Fibroblast of skin of left quadriceps (primary cell): ENCODE measurements around the gene SEC14L5.
"Not testable (repeated sequence)": the region's sequence is repeated elsewhere in the genome, so short reads cannot be mapped to it uniquely, and the experiment has no call there.

Experiments used
- DNase-seq, 2 experiments: peaks; one replicate each; pipeline ENCODE4 v3.0.0-alpha.2; 2013; ENCODE audit warnings: low read depth in 2 of 2

Gene SEC14L5

GRCh38 chr16:4949986-4950385 is 8.1 kb upstream of the SEC14L5 start:
- DNase-seq = no peak

- not testable (repeated sequence) for DNase-seq
Measured at GRCh38 chr16:4951583-4951982, 6.5 kb upstream of the SEC14L5 start.

GRCh38 chr16:4954714-4955113 is 3.4 kb upstream of the SEC14L5 start:
- no peak for DNase-seq

- DNase-seq = no peak
Measured at GRCh38 chr16:4957420-4957719, 760 bp upstream of the SEC14L5 start.

- no peak for DNase-seq
Measured at GRCh38 chr16:4958510-4959438, 644 bp downstream of the SEC14L5 start.

GRCh38 chr16:4960579-4960978 is 2.4 kb downstream of the SEC14L5 start:
- no peak for DNase-seq

- no peak for DNase-seq
Measured at GRCh38 chr16:4962716-4963115, 4.6 kb downstream of the SEC14L5 start.

GRCh38 chr16:4963527-4963926 is 5.4 kb downstream of the SEC14L5 start:
- not testable (repeated sequence) for DNase-seq

GRCh38 chr16:4966736-4967453 is 8.8 kb downstream of the SEC14L5 start:
- DNase-seq = no peak

- DNase-seq = not testable (repeated sequence)
Measured at GRCh38 chr16:4968278-4968677, 10.1 kb downstream of the SEC14L5 start.

- no peak for DNase-seq
Measured at GRCh38 chr16:4968879-4969483, 10.9 kb downstream of the SEC14L5 start.

GRCh38 chr16:4970010-4970409 is 11.9 kb downstream of the SEC14L5 start:
- DNase-seq = no peak

GRCh38 chr16:4972938-4973587 is 14.9 kb downstream of the SEC14L5 start:
- no peak for DNase-seq

GRCh38 chr16:4976079-4976478 is 17.9 kb downstream of the SEC14L5 start:
- DNase-seq = no peak

- DNase-seq = no peak
Measured at GRCh38 chr16:4976611-4977145, 18.5 kb downstream of the SEC14L5 start.

- no peak for DNase-seq
Measured at GRCh38 chr16:4979164-4979563, 21.0 kb downstream of the SEC14L5 start.

GRCh38 chr16:4979736-4980660 is 21.9 kb downstream of the SEC14L5 start:
- DNase-seq = no peak

GRCh38 chr16:4980691-4981090 is 22.6 kb downstream of the SEC14L5 start:
- no peak for DNase-seq

GRCh38 chr16:4981473-4981872 is 23.3 kb downstream of the SEC14L5 start:
- no peak for DNase-seq

- no peak for DNase-seq
Measured at GRCh38 chr16:4982056-4982867, 24.1 kb downstream of the SEC14L5 start.
